Liver (tissue), 9 donors: Measurements from ENCODE around the gene ASIC4. TPM values are rescaled to one million over a fixed set of nuclear protein-coding genes. Genes with fewer than 3 reads are reported as not detected.

Experiments used
- DNase-seq: peaks from one replicate; pipeline ENCODE4 v3.0.0-alpha.2; 2017; ENCODE audit warnings: low spot score
- H3K27ac ChIP-seq, 2 donors: one replicate each; pipeline ENCODE4 v1.7.0; 2013; ENCODE audit warnings: inconsistent platforms in 2 of 2, low read length in 2 of 2, control low read depth in 1 of 2, low read depth in 1 of 2, mild to moderate bottlenecking in 1 of 2
- H3K27me3 ChIP-seq, 4 donors: one replicate each; pipeline versions ENCODE4 v1.6.1 to v1.7.0; 2013; ENCODE audit warnings: low read length in 3 of 4, inconsistent platforms in 1 of 4, mild to moderate bottlenecking in 1 of 4, moderate library complexity in 1 of 4; ENCODE audit not compliant: control insufficient read depth in 4 of 4, insufficient read depth in 4 of 4
- H3K36me3 ChIP-seq, 4 donors: one replicate each; pipeline versions ENCODE4 v1.6.1 to v1.7.0; 2013; ENCODE audit warnings: low read length in 3 of 4, mild to moderate bottlenecking in 3 of 4, low read depth in 1 of 4, moderate library complexity in 1 of 4; ENCODE audit not compliant: control insufficient read depth in 4 of 4, insufficient read depth in 3 of 4
- H3K4me1 ChIP-seq, 4 donors: one replicate each; pipeline versions ENCODE4 v1.6.1 to v1.7.0; 2013; ENCODE audit warnings: low read length in 3 of 4, mild to moderate bottlenecking in 3 of 4, moderate library complexity in 1 of 4; ENCODE audit not compliant: control insufficient read depth in 4 of 4, insufficient read depth in 4 of 4
- H3K4me3 ChIP-seq, 3 donors: one replicate each; pipeline versions ENCODE4 v1.6.1 to v1.7.0; 2013; ENCODE audit warnings: low read length in 3 of 3, control low read depth in 1 of 3, low read depth in 1 of 3, mild to moderate bottlenecking in 1 of 3
- H3K9ac ChIP-seq, 2 donors: one replicate each; pipeline ENCODE4 v1.7.0; 2013; ENCODE audit warnings: low read length in 2 of 2, mild to moderate bottlenecking in 2 of 2, moderate library complexity in 2 of 2, control low read depth in 1 of 2, low read depth in 1 of 2
- H3K9me3 ChIP-seq, 4 donors: one replicate each; pipeline versions ENCODE4 v1.6.1 to v1.7.0; 2013; ENCODE audit warnings: low read length in 3 of 4; ENCODE audit not compliant: control insufficient read depth in 4 of 4
- ATF3 ChIP-seq: IDR thresholded peaks from 2 replicates; pipeline ENCODE4 v1.6.1; 2016; ENCODE audit warnings: antibody characterized with exemption
- CTCF ChIP-seq: fragments of 150-350 bp; IDR thresholded peaks from 2 replicates; pipeline ENCODE4 v1.5.1; 2017; ENCODE audit warnings: improper control_type of control experiment, low read depth, low read length; ENCODE audit not compliant: missing input control
- EGR1 ChIP-seq, 2 donors: IDR thresholded peaks; 2 replicates each; pipeline ENCODE4 v1.6.1; 2016 to 2018; ENCODE audit warnings: antibody characterized with exemption in 2 of 2, low read depth in 2 of 2
- FOXA1 ChIP-seq: IDR thresholded peaks from 2 replicates; pipeline ENCODE4 v1.6.1; 2016; ENCODE audit warnings: antibody characterized with exemption
- FOXA2 ChIP-seq: IDR thresholded peaks from 2 replicates; pipeline ENCODE4 v1.6.1; 2016; ENCODE audit warnings: antibody characterized with exemption
- GABPA ChIP-seq, 2 donors: IDR thresholded peaks in 1 of 2; conservative IDR thresholded peaks in 1 of 2; 2 replicates each; pipeline ENCODE4 v1.6.1; 2016; ENCODE audit warnings: antibody characterized with exemption in 2 of 2, mild to moderate bottlenecking in 1 of 2, moderate library complexity in 1 of 2
- HNF4A ChIP-seq, 2 donors: conservative IDR thresholded peaks; 2 replicates each; pipeline ENCODE4 v1.6.1; 2016; ENCODE audit warnings: antibody characterized with exemption in 2 of 2, mild to moderate bottlenecking in 2 of 2
- HNF4G ChIP-seq: IDR thresholded peaks from 2 replicates; pipeline ENCODE4 v1.6.1; 2016; ENCODE audit warnings: antibody characterized with exemption
- JUND ChIP-seq, 2 donors: IDR thresholded peaks; 2 replicates each; pipeline ENCODE4 v1.6.1; 2016; ENCODE audit warnings: antibody characterized with exemption in 2 of 2
- NR2F2 ChIP-seq: IDR thresholded peaks from 2 replicates; pipeline ENCODE4 v1.6.1; 2016; ENCODE audit warnings: antibody characterized with exemption
- RAD21 ChIP-seq, 2 donors: IDR thresholded peaks; 2 replicates each; pipeline ENCODE4 v1.6.1; 2016; ENCODE audit warnings: antibody characterized with exemption in 2 of 2, mild to moderate bottlenecking in 2 of 2
- RXRA ChIP-seq, 2 donors: IDR thresholded peaks; 2 replicates each; pipeline ENCODE4 v1.6.1; 2017 to 2018; ENCODE audit warnings: antibody characterized with exemption in 2 of 2, mild to moderate bottlenecking in 1 of 2
- SP1 ChIP-seq: IDR thresholded peaks from 2 replicates; pipeline ENCODE4 v1.6.1; 2018; ENCODE audit warnings: antibody characterized with exemption, mild to moderate bottlenecking
- TAF1 ChIP-seq: conservative IDR thresholded peaks from 2 replicates; pipeline ENCODE4 v1.6.1; 2016; ENCODE audit warnings: antibody characterized with exemption, mild to moderate bottlenecking
- YY1 ChIP-seq: IDR thresholded peaks from 2 replicates; pipeline ENCODE4 v1.6.1; 2016; ENCODE audit warnings: antibody characterized with exemption, mild to moderate bottlenecking
- WGBS: extraction: QIAGEN DNeasy Blood & Tissue Kit; methylation state at CpG from one replicate; pipeline ENCODE4 v1.1.7; 2013; 5-methylcytosine and 5-hydroxymethylcytosine counted together
- polyA plus RNA-seq, 2 donors: library from polyadenylated mRNA; stranded (reverse) in 1 of 2; unstranded in 1 of 2; fragments of 200-250 nt in 1 of 2; fragments of >200 nt in 1 of 2; fragmentation: Nextera tagmentation in 1 of 2; extraction: Ambion mirVana in 1 of 2; gene quantifications; one replicate each; pipeline versions ENCODE4 v1.2.1 to v1.2.3, GENCODE V29; 2013 to 2015
- total RNA-seq, 2 donors: library from RNA; depleted of rRNA; stranded (reverse); fragments of >200 nt; gene quantifications; one replicate each; pipeline ENCODE4 v1.2.3, GENCODE V29; 2014
- TF ChIP-seq, protein P1 (sequence below): IDR thresholded peaks from 2 replicates; pipeline ENCODE4 v1.6.1; 2016; ENCODE audit warnings: antibody characterized with exemption
- TF ChIP-seq, protein P2 (sequence below): IDR thresholded peaks from 2 replicates; pipeline ENCODE4 v1.6.1; 2016; ENCODE audit warnings: antibody characterized with exemption
- TF ChIP-seq, protein P3 (sequence below): IDR thresholded peaks from 2 replicates; pipeline ENCODE4 v1.6.1; 2016; ENCODE audit warnings: antibody characterized with exemption, mild to moderate bottlenecking
- donor health status: healthy.
- donor health status: healthy.
- donor health status: healthy.
- donor health status: healthy.
- donor health status: healthy.

Gene ASIC4
- total and polyA plus RNA-seq, 4 donors = 0.08 to 1.5 TPM; not detected in 2

- 3% methylated on average over 59 of the region's 59 CpGs for WGBS
- Histone ChIP-seq H3K27me3 (no peaks in the 10 kb centered on the region), H3K4me1 (peaks cover 6 to 32% (median 22%) of the 10 kb centered on the region in 4 donors)
Observed at GRCh38 chr2:219497495-219498279, 16.6 kb upstream of the ASIC4 start.

GRCh38 chr2:219498280-219499057 is 15.8 kb upstream of the ASIC4 start, which contains the start of gene GMPPA:
Gene GMPPA (plus strand): TSS chr2:219498891. CDS start chr2:219499976, 1,085 bp downstream.
- under 1% methylated on average over 49 of the region's 49 CpGs for WGBS
- Histone ChIP-seq H3K36me3 (peaks cover 1 to 6% (median 2%) of the 10 kb centered on the region in 4 donors), H3K9ac (peak within 1 kb of the TSS; percentile 81 to 94), H3K4me1 (peaks cover 6 to 32% (median 22%) of the 10 kb centered on the region in 4 donors), H3K27ac (peak within 1 kb of the TSS; percentile 93 to 95), H3K4me3 (peak within 1 kb of the TSS; percentile 60 to 94 (median 66)), H3K9me3 (no peaks in the 10 kb centered on the region), H3K27me3 (no peaks in the 10 kb centered on the region)
- DNase-seq = peak; percentile 95
- TF ChIP-seq CTCF (no peak), SP1 (peak; percentile 96), RAD21 (IDR thresholded peaks at IDR 0.05) (no peak), JUND (IDR thresholded peaks at IDR 0.05) (peak; percentile 64 to 81), HNF4A (conservative IDR thresholded peaks at IDR 0.05) (peak; percentile 90 to 91), GABPA (IDR thresholded peaks at IDR 0.05 in 1 of 2, conservative IDR thresholded peaks at IDR 0.05 in 1 of 2) (peak in 1 of 2 donors; percentile 77), YY1 (peak; percentile 84), ATF3 (no peak), FOXA1 (no peak), EGR1 (IDR thresholded peaks at IDR 0.05; ENCODE audit: low read depth in 2 of 2) (no peak), NR2F2 (peak; percentile 68), FOXA2 (no peak), HNF4G (peak; percentile 82), TAF1 (peak; percentile 82), RXRA (IDR thresholded peaks at IDR 0.05) (peak; percentile 87 to 91)
- TF ChIP-seq, protein P1, sequence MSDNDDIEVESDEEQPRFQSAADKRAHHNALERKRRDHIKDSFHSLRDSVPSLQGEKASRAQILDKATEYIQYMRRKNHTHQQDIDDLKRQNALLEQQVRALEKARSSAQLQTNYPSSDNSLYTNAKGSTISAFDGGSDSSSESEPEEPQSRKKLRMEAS = no peak
- TF ChIP-seq, protein P2, sequence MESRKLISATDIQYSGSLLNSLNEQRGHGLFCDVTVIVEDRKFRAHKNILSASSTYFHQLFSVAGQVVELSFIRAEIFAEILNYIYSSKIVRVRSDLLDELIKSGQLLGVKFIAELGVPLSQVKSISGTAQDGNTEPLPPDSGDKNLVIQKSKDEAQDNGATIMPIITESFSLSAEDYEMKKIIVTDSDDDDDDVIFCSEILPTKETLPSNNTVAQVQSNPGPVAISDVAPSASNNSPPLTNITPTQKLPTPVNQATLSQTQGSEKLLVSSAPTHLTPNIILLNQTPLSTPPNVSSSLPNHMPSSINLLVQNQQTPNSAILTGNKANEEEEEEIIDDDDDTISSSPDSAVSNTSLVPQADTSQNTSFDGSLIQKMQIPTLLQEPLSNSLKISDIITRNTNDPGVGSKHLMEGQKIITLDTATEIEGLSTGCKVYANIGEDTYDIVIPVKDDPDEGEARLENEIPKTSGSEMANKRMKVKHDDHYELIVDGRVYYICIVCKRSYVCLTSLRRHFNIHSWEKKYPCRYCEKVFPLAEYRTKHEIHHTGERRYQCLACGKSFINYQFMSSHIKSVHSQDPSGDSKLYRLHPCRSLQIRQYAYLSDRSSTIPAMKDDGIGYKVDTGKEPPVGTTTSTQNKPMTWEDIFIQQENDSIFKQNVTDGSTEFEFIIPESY = peak; percentile 99
- TF ChIP-seq, protein P3, sequence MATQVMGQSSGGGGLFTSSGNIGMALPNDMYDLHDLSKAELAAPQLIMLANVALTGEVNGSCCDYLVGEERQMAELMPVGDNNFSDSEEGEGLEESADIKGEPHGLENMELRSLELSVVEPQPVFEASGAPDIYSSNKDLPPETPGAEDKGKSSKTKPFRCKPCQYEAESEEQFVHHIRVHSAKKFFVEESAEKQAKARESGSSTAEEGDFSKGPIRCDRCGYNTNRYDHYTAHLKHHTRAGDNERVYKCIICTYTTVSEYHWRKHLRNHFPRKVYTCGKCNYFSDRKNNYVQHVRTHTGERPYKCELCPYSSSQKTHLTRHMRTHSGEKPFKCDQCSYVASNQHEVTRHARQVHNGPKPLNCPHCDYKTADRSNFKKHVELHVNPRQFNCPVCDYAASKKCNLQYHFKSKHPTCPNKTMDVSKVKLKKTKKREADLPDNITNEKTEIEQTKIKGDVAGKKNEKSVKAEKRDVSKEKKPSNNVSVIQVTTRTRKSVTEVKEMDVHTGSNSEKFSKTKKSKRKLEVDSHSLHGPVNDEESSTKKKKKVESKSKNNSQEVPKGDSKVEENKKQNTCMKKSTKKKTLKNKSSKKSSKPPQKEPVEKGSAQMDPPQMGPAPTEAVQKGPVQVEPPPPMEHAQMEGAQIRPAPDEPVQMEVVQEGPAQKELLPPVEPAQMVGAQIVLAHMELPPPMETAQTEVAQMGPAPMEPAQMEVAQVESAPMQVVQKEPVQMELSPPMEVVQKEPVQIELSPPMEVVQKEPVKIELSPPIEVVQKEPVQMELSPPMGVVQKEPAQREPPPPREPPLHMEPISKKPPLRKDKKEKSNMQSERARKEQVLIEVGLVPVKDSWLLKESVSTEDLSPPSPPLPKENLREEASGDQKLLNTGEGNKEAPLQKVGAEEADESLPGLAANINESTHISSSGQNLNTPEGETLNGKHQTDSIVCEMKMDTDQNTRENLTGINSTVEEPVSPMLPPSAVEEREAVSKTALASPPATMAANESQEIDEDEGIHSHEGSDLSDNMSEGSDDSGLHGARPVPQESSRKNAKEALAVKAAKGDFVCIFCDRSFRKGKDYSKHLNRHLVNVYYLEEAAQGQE = peak; percentile 96

More at GRCh38 chr2:219497495-219498279, 16.6 kb upstream of the ASIC4 start:
- Histone ChIP-seq H3K9me3 (no peaks in the 10 kb centered on the region), H3K9ac (peak overlapping the region; percentile 42 to 81), H3K36me3 (peaks cover 0 to 3% (median under 1%) of the 10 kb centered on the region in 4 donors), H3K4me3 (peak overlapping the region; percentile 60 to 94 (median 66)), H3K27ac (peak overlapping the region; percentile 93 to 95)
- no peak for TF ChIP-seq NR2F2
- TF ChIP-seq, protein P2 = no peak
- no peak for TF ChIP-seq RAD21 (IDR thresholded peaks at IDR 0.05)
- peak; percentile 82 for DNase-seq
